Astrocyte (in vitro differentiated cells and primary cell): ENCODE measurements around the gene ELSPBP1. TPM values are rescaled to one million over a fixed set of nuclear protein-coding genes. Genes with fewer than 3 reads are reported as not detected.

Experiments used
- DNase-seq: peaks from one replicate; pipeline ENCODE4 v3.0.0-alpha.2; 2010; ENCODE audit warnings: low read depth
- FAIRE-seq: peaks from 2 replicates; lab custom pipeline; 2011; peaks lifted over from hg19 to GRCh38; lab: Jason Lieb, UNC
- H2AFZ ChIP-seq: 2 replicates; pipeline ENCODE4 v1.6.0; 2012; ENCODE audit warnings: low read depth, low read length, inconsistent platforms
- H3K27ac ChIP-seq: 2 replicates; pipeline ENCODE4 v1.5.1; 2011; ENCODE audit warnings: low read depth, low read length, inconsistent platforms
- H3K27me3 ChIP-seq: 2 replicates; pipeline ENCODE4 v1.6.0; 2011; ENCODE audit warnings: low read length, inconsistent platforms; ENCODE audit not compliant: insufficient read depth
- H3K36me3 ChIP-seq: 2 replicates; pipeline ENCODE4 v1.5.1; 2011; ENCODE audit warnings: low read length, inconsistent platforms; ENCODE audit not compliant: insufficient read depth
- H3K4me1 ChIP-seq: 2 replicates; pipeline ENCODE4 v1.5.1; 2011; ENCODE audit warnings: low read length, inconsistent platforms; ENCODE audit not compliant: insufficient read depth
- H3K4me2 ChIP-seq: 2 replicates; pipeline ENCODE4 v1.6.0; 2012; ENCODE audit warnings: low read length, inconsistent platforms
- H3K4me3 ChIP-seq: 2 replicates; pipeline ENCODE4 v1.5.1; 2011; ENCODE audit warnings: low read depth, mild to moderate bottlenecking, low read length, inconsistent platforms; ENCODE audit not compliant: insufficient read depth
- H3K79me2 ChIP-seq: 2 replicates; pipeline ENCODE4 v1.6.0; 2012; ENCODE audit warnings: mild to moderate bottlenecking, low read length, inconsistent platforms; ENCODE audit not compliant: insufficient read depth
- H3K9ac ChIP-seq: 2 replicates; pipeline ENCODE4 v1.6.0; 2012; ENCODE audit warnings: mild to moderate bottlenecking, low read length, inconsistent platforms
- H3K9me3 ChIP-seq: 2 replicates; pipeline ENCODE4 v1.5.1; 2012; ENCODE audit warnings: low read depth, mild to moderate bottlenecking, low read length, inconsistent platforms; ENCODE audit not compliant: insufficient read depth
- H4K20me1 ChIP-seq: 2 replicates; pipeline ENCODE4 v1.6.0; 2012; ENCODE audit warnings: low read length, inconsistent platforms; ENCODE audit not compliant: insufficient read depth
- H3K27ac Mint-ChIP-seq: one replicate; pipeline ENCODE4 v1.8.0; 2021; ENCODE audit warnings: mild to moderate bottlenecking, mixed read lengths; ENCODE audit not compliant: unreplicated experiment
- H3K27me3 Mint-ChIP-seq: one replicate; pipeline ENCODE4 v1.8.0; 2021; ENCODE audit warnings: low read depth, mixed read lengths; ENCODE audit not compliant: unreplicated experiment
- H3K36me3 Mint-ChIP-seq: one replicate; pipeline ENCODE4 v1.8.0; 2021; ENCODE audit warnings: low read depth, mixed read lengths; ENCODE audit not compliant: unreplicated experiment
- H3K4me1 Mint-ChIP-seq: one replicate; pipeline ENCODE4 v1.8.0; 2021; ENCODE audit warnings: low read depth, mixed read lengths; ENCODE audit not compliant: unreplicated experiment
- H3K4me3 Mint-ChIP-seq: one replicate; pipeline ENCODE4 v1.8.0; 2021; ENCODE audit warnings: mild to moderate bottlenecking, moderate library complexity, mixed read lengths; ENCODE audit not compliant: unreplicated experiment
- H3K9me3 Mint-ChIP-seq: one replicate; pipeline ENCODE4 v1.8.0; 2021; ENCODE audit warnings: mild to moderate bottlenecking, mixed read lengths; ENCODE audit not compliant: unreplicated experiment
- EZH2 ChIP-seq: IDR thresholded peaks from 2 replicates; pipeline ENCODE4 v1.6.1; 2012; ENCODE audit warnings: mild to moderate bottlenecking, low read length, inconsistent platforms; ENCODE audit not compliant: insufficient read depth
- total RNA-seq: library from RNA; stranded (reverse); gene quantifications from 2 replicates; pipeline ENCODE4 v1.2.1, GENCODE V29; 2021
- TF ChIP-seq, protein P1 (sequence below): IDR thresholded peaks from 2 replicates; pipeline ENCODE4 v1.5.1; 2011; ENCODE audit warnings: low read depth, mild to moderate bottlenecking, inconsistent platforms, low read length, moderate library complexity; ENCODE audit not compliant: insufficient read depth

ELSPBP1 gene
- total RNA-seq, 1 donor from 2014 or later, result not detected

DNA sequence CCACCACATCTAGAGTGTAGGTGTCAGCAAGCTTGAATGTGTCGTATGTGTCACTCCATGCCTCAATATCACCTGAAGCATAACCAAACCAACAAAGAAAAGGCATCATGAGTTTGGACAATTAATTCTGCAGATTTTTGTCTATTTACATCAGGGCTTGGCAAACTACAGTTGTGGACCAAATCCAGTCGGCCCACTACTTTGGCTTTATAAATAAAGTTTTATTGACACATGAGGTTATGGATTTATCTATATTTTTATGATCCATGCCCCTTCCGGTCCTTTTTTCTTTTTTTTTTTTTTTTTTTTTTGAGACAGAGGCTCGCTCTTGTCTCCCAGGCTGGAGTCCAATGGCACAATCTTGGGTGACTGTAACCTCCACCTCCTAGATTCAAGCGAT is 58.6 kb downstream of the ELSPBP1 start:
- Mint-ChIP-seq H3K4me3 (no peak overlapping the region), H3K27ac (no peak overlapping the region), H3K4me1 (no peaks in the 10 kb centered on the region), H3K9me3 (peaks cover 15% of the 10 kb centered on the region), H3K36me3 (peaks cover 6% of the 10 kb centered on the region), H3K27me3 (peaks cover 10% of the 10 kb centered on the region)
- no peak overlapping the region for H3K27ac ChIP-seq
- TF ChIP-seq EZH2, result no peak
- TF ChIP-seq, protein P1, sequence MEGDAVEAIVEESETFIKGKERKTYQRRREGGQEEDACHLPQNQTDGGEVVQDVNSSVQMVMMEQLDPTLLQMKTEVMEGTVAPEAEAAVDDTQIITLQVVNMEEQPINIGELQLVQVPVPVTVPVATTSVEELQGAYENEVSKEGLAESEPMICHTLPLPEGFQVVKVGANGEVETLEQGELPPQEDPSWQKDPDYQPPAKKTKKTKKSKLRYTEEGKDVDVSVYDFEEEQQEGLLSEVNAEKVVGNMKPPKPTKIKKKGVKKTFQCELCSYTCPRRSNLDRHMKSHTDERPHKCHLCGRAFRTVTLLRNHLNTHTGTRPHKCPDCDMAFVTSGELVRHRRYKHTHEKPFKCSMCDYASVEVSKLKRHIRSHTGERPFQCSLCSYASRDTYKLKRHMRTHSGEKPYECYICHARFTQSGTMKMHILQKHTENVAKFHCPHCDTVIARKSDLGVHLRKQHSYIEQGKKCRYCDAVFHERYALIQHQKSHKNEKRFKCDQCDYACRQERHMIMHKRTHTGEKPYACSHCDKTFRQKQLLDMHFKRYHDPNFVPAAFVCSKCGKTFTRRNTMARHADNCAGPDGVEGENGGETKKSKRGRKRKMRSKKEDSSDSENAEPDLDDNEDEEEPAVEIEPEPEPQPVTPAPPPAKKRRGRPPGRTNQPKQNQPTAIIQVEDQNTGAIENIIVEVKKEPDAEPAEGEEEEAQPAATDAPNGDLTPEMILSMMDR, result no peak
- H3K4me2 ChIP-seq, result no peak overlapping the region
- H3K27me3 ChIP-seq, result no peaks in the 10 kb centered on the region
- H3K79me2 ChIP-seq, result no peaks in the 10 kb centered on the region
- no peak overlapping the region for H3K4me3 ChIP-seq
- FAIRE-seq, result no peak
- peaks cover 5% of the 10 kb centered on the region for H3K9me3 ChIP-seq
- no peak overlapping the region for H2AFZ ChIP-seq
- H4K20me1 ChIP-seq, result no peaks in the 10 kb centered on the region
- DNase-seq, result no peak
- no peaks in the 10 kb centered on the region for H3K36me3 ChIP-seq
- no peaks in the 10 kb centered on the region for H3K4me1 ChIP-seq
- no peak overlapping the region for H3K9ac ChIP-seq

DNA sequence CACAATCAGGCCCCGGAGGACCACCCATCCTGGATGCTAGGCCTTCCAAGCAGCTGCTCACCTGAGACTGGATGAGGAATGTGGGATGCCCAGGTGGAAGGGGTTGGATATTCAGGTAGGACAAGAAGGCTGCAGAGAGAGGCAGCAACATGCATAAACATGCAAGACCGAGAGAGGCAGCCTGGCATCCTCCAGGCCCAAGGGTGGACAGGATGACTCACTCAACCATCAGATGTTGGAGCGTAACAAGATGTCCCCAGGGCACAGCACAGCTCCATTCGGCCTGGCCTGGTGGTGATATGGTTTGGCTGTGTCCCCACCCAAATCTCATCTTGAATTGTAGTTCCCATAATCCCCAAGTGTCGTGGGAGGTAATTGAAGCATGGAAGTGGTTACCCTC is 59.4 kb downstream of the ELSPBP1 start:
- Mint-ChIP-seq H3K36me3 (peaks cover 3% of the 10 kb centered on the region), H3K27ac (no peak overlapping the region), H3K27me3 (peaks cover 5% of the 10 kb centered on the region), H3K4me3 (no peak overlapping the region), H3K9me3 (peaks cover 11% of the 10 kb centered on the region), H3K4me1 (no peaks in the 10 kb centered on the region)
- no peaks in the 10 kb centered on the region for H3K27me3 ChIP-seq
- H4K20me1 ChIP-seq, result no peaks in the 10 kb centered on the region
- TF ChIP-seq, protein P1, result no peak
- TF ChIP-seq EZH2, result no peak
- H3K36me3 ChIP-seq, result no peaks in the 10 kb centered on the region
- no peak overlapping the region for H3K4me2 ChIP-seq
- H2AFZ ChIP-seq, result no peak overlapping the region
- no peak overlapping the region for H3K27ac ChIP-seq
- no peaks in the 10 kb centered on the region for H3K4me1 ChIP-seq
- H3K4me3 ChIP-seq, result no peak overlapping the region
- H3K79me2 ChIP-seq, result no peaks in the 10 kb centered on the region
- FAIRE-seq, result no peak
- no peak for DNase-seq
- no peak overlapping the region for H3K9ac ChIP-seq
- H3K9me3 ChIP-seq, result peaks cover 5% of the 10 kb centered on the region

DNA sequence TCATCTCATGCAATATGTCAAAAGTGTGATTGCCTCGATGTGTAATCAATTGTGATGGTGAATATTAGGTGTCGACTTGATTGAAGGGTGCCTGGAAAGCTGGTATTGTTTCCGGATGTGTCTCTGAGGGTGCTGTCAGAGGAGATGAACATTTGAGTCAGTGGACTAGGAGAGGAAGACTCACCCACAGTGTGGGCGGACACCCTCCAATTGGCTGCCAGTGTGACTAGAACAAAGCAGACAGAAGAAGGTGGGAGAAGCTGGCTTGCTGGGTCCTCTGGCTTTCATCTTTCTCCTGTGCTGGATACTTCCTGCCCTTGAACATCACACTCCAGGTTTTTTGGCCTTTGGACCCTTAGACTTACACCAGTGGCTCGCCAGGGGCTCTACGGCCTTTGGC is 64.9 kb downstream of the ELSPBP1 start:
- Mint-ChIP-seq H3K27me3 (peaks cover 7% of the 10 kb centered on the region), H3K4me1 (no peaks in the 10 kb centered on the region), H3K36me3 (no peaks in the 10 kb centered on the region), H3K9me3 (no peaks in the 10 kb centered on the region), H3K4me3 (no peak overlapping the region), H3K27ac (no peak overlapping the region)
- Histone ChIP-seq H3K4me2 (no peak overlapping the region), H2AFZ (no peak overlapping the region), H3K9ac (no peak overlapping the region), H3K27ac (no peak overlapping the region), H3K79me2 (no peaks in the 10 kb centered on the region), H3K9me3 (no peaks in the 10 kb centered on the region), H3K4me3 (no peak overlapping the region), H3K36me3 (no peaks in the 10 kb centered on the region), H4K20me1 (no peaks in the 10 kb centered on the region), H3K27me3 (no peaks in the 10 kb centered on the region), H3K4me1 (no peaks in the 10 kb centered on the region)
- DNase-seq, result no peak
- TF ChIP-seq, protein P1, result no peak
- TF ChIP-seq EZH2, result no peak
- FAIRE-seq, result no peak
